BE2C (cell line): Measurements from ENCODE around the gene TTC28.

Source experiments
- DNase-seq: peaks from one replicate; pipeline ENCODE4 v3.0.0-alpha.2; 2020
- H3K27me3 ChIP-seq: fragments of 250-450 bp; sonication (Bioruptor Pico); 2 replicates; pipeline ENCODE4 v1.5.1; 2020; ENCODE audit warnings: mild to moderate bottlenecking
- H3K36me3 ChIP-seq: fragments of 250-450 bp; sonication (Bioruptor Pico); 2 replicates; pipeline ENCODE4 v1.5.1; 2020; ENCODE audit warnings: mild to moderate bottlenecking
- H3K4me1 ChIP-seq: fragments of 250-450 bp; sonication (Bioruptor Pico); 2 replicates; pipeline ENCODE4 v1.5.1; 2020
- H3K4me3 ChIP-seq: 2 replicates; pipeline ENCODE4 v1.5.1; 2011; ENCODE audit warnings: low read depth, low read length
- H3K9me3 ChIP-seq: fragments of 250-450 bp; sonication (Bioruptor Pico); 2 replicates; pipeline ENCODE4 v1.5.1; 2020
- CTCF ChIP-seq: IDR thresholded peaks from 2 replicates; pipeline ENCODE4 v1.5.1; 2012; ENCODE audit warnings: mild to moderate bottlenecking, low read depth, low read length

TTC28 gene

GRCh38 chr22:28180804-28181731 is 498.6 kb downstream of the TTC28 start:
- Histone ChIP-seq H3K4me3 (no peak overlapping the region), H3K4me1 (peaks cover 19% of the 10 kb centered on the region), H3K9me3 (no peaks in the 10 kb centered on the region), H3K36me3 (no peaks in the 10 kb centered on the region), H3K27me3 (no peaks in the 10 kb centered on the region)
- no peak for TF ChIP-seq CTCF
- DNase-seq: no peak

- Histone ChIP-seq H3K9me3 (no peaks in the 10 kb centered on the region), H3K36me3 (no peaks in the 10 kb centered on the region), H3K4me3 (no peak overlapping the region), H3K27me3 (no peaks in the 10 kb centered on the region), H3K4me1 (peaks cover 19% of the 10 kb centered on the region)
- DNase-seq: no peak
- no peak for TF ChIP-seq CTCF
These were observed 500.2 kb downstream of the TTC28 start for GRCh38 chr22:28179392-28179791.

GRCh38 chr22:28175730-28176492 is 503.7 kb downstream of the TTC28 start:
- Histone ChIP-seq H3K4me1 (peaks cover 22% of the 10 kb centered on the region), H3K9me3 (no peaks in the 10 kb centered on the region), H3K4me3 (no peak overlapping the region), H3K36me3 (no peaks in the 10 kb centered on the region), H3K27me3 (no peaks in the 10 kb centered on the region)
- no peak for TF ChIP-seq CTCF
- DNase-seq: no peak

- no peak for TF ChIP-seq CTCF
These were observed 505.1 kb downstream of the TTC28 start for GRCh38 chr22:28174509-28174908.

GRCh38 chr22:28172892-28173670 is 506.6 kb downstream of the TTC28 start:
- peak; percentile 22 for DNase-seq
- Histone ChIP-seq H3K4me3 (no peak overlapping the region), H3K27me3 (no peaks in the 10 kb centered on the region), H3K4me1 (peaks cover 15% of the 10 kb centered on the region), H3K36me3 (no peaks in the 10 kb centered on the region), H3K9me3 (no peaks in the 10 kb centered on the region; the same call in 1 of the 2 replicates)
- TF ChIP-seq CTCF: no peak

More at GRCh38 chr22:28174509-28174908, 505.1 kb downstream of the TTC28 start:
- no peak for DNase-seq
- H3K27me3 ChIP-seq: no peaks in the 10 kb centered on the region
- H3K4me1 ChIP-seq: peaks cover 15% of the 10 kb centered on the region
- no peak overlapping the region for H3K4me3 ChIP-seq
- H3K36me3 ChIP-seq: no peaks in the 10 kb centered on the region
- H3K9me3 ChIP-seq: no peaks in the 10 kb centered on the region
